OCI-LY1 (cell line): ENCODE measurements around the gene AFF1.

Experiments
- EZH2 ChIP-seq: fragments of 200-600 bp; sonication (generic), shearing (Covaris generic); IDR thresholded peaks from 2 replicates; pipeline ENCODE4 v1.8.0; 2017; ENCODE audit warnings: borderline replicate concordance, mixed run types, mild to moderate bottlenecking, antibody characterized with exemption, low read length, moderate library complexity, mixed read lengths
- TF ChIP-seq, protein P1 (sequence below): fragments of 200-600 bp; sonication (generic), shearing (Covaris generic); IDR thresholded peaks from 2 replicates; pipeline ENCODE4 v1.5.1; 2017; ENCODE audit warnings: mild to moderate bottlenecking, antibody characterized with exemption, low read length, moderate library complexity, mixed read lengths

DNA sequence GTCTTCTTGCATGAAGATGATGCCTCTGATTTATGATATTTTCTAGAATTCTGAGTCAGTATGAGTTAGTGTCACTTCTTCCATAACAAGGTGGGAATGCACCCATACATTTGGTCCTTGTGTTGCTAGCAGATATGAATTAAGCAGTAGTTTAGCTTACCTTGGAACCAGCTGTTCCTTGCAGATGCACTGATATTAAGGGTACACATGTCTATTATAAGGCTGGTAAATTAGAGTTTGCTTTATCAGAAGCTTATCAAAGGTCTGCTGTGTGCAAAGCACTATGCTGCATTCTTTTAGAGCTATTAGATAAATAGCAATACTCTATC is 36.5 kb downstream of the AFF1 start:
- TF ChIP-seq, protein P1, sequence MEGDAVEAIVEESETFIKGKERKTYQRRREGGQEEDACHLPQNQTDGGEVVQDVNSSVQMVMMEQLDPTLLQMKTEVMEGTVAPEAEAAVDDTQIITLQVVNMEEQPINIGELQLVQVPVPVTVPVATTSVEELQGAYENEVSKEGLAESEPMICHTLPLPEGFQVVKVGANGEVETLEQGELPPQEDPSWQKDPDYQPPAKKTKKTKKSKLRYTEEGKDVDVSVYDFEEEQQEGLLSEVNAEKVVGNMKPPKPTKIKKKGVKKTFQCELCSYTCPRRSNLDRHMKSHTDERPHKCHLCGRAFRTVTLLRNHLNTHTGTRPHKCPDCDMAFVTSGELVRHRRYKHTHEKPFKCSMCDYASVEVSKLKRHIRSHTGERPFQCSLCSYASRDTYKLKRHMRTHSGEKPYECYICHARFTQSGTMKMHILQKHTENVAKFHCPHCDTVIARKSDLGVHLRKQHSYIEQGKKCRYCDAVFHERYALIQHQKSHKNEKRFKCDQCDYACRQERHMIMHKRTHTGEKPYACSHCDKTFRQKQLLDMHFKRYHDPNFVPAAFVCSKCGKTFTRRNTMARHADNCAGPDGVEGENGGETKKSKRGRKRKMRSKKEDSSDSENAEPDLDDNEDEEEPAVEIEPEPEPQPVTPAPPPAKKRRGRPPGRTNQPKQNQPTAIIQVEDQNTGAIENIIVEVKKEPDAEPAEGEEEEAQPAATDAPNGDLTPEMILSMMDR, result no peak
- TF ChIP-seq EZH2, result no peak
